ENCODE results near the gene IGSF9.

Gene IGSF9

GRCh38 chr1:159922511-159923202, 22.8 kb downstream of the IGSF9 start:
- DNase-seq (ENCODE audit: extremely low spot score) = no peak
- no peak for TF ChIP-seq CTCF (IDR thresholded peaks at IDR 0.05; ENCODE audit: control extremely low read depth, extremely low read depth, low read depth, missing control alignments)
- ChIA-PET CTCF (interaction anchor here (1.1 to 5.3 kb wide), 9 partner anchors 9 to 124 kb away, joined by 3 to 50 read pairs (median 4); no protein-coding TSS in a partner anchor), POLR2A (interaction anchor here (1.0 to 1.3 kb wide), 3 partner anchors 9 to 33 kb away, joined by 3 to 5 read pairs (median 5); no protein-coding TSS in a partner anchor)

- no peak for DNase-seq (ENCODE audit: extremely low spot score)
- ChIA-PET POLR2A (interaction anchor here (1.0 to 1.3 kb wide), 3 partner anchors 8 to 51 kb away, joined by 3 to 5 read pairs (median 5); no protein-coding TSS in a partner anchor), CTCF (interaction anchor here (1.0 to 5.3 kb wide), 11 partner anchors 15 to 124 kb away, joined by 3 to 50 read pairs (median 4); no protein-coding TSS in a partner anchor)
- no peak for TF ChIP-seq CTCF (IDR thresholded peaks at IDR 0.05; ENCODE audit: control extremely low read depth, extremely low read depth, low read depth, missing control alignments)
Measured at GRCh38 chr1:159921700-159922504, 23.5 kb downstream of the IGSF9 start.

GRCh38 chr1:159921251-159921650, 24.2 kb downstream of the IGSF9 start:
- ChIA-PET POLR2A (interaction anchor here (1.0 kb wide), 1 partner anchor 51 kb away, joined by 3 read pairs; no protein-coding TSS in a partner anchor), CTCF (interaction anchor here (1.0 to 5.3 kb wide), 10 partner anchors 15 to 125 kb away, joined by 3 to 50 read pairs (median 4); no protein-coding TSS in a partner anchor)
- DNase-seq (ENCODE audit: extremely low spot score) = peak; percentile 75
- no peak for TF ChIP-seq CTCF (IDR thresholded peaks at IDR 0.05; ENCODE audit: control extremely low read depth, extremely low read depth, low read depth, missing control alignments)

- CTCF ChIA-PET = interaction anchor here (1.3 to 5.3 kb wide), 3 partner anchors 15 to 77 kb away, joined by 3 to 50 read pairs (median 4); no protein-coding TSS in a partner anchor
- no peak for TF ChIP-seq CTCF (IDR thresholded peaks at IDR 0.05; ENCODE audit: control extremely low read depth, extremely low read depth, low read depth, missing control alignments)
- DNase-seq (ENCODE audit: extremely low spot score) = no peak
- POLR2A ChIA-PET = no interaction called here
Measured at GRCh38 chr1:159920651-159921050, 24.8 kb downstream of the IGSF9 start.

- POLR2A ChIA-PET = no interaction called here
- CTCF ChIA-PET = no interaction called here
- DNase-seq (ENCODE audit: extremely low spot score) = no peak
- no peak for TF ChIP-seq CTCF (IDR thresholded peaks at IDR 0.05; ENCODE audit: control extremely low read depth, extremely low read depth, low read depth, missing control alignments)
Measured at GRCh38 chr1:159920202-159920601, 25.2 kb downstream of the IGSF9 start.

- TF ChIP-seq CTCF (IDR thresholded peaks at IDR 0.05; ENCODE audit: control extremely low read depth, extremely low read depth, low read depth, missing control alignments) = no peak
- POLR2A ChIA-PET = no interaction called here
- CTCF ChIA-PET = interaction anchor here (0.7 to 1.0 kb wide), 2 partner anchors 8 to 26 kb away, joined by 3 read pairs; no protein-coding TSS in a partner anchor
- DNase-seq (ENCODE audit: extremely low spot score) = no peak
Measured at GRCh38 chr1:159919236-159919865, 26.1 kb downstream of the IGSF9 start.

Data from GM10248 (cell line).